NCI-H748 (cell line): Measurements from ENCODE around the gene STARD3.
"Not testable (repeated sequence)": the region's sequence is repeated elsewhere in the genome, so short reads cannot be mapped to it uniquely, and the experiment has no call there.

Experiments used
- DNase-seq: peaks from one replicate; lab custom pipeline; 2025; ENCODE audit not compliant: unreplicated experiment; lab: John Stamatoyannopoulos, UW

The STARD3 gene

DNA sequence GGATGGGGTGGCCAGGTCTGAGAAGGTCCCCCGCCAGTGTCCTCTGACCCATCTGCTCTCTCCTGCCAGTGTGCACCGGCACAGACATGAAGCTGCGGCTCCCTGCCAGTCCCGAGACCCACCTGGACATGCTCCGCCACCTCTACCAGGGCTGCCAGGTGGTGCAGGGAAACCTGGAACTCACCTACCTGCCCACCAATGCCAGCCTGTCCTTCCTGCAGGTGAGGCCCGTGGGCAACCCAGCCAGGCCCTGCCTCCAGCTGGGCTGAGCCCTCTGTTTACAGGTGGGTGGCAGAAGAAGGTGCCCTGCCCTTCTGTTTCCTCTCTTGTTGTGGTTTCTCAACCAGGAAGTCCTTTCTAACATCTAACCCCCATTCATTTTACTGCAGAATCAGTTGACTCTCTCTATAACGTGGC lies 70.0 kb downstream of the STARD3 start:
- no peak for DNase-seq

DNA sequence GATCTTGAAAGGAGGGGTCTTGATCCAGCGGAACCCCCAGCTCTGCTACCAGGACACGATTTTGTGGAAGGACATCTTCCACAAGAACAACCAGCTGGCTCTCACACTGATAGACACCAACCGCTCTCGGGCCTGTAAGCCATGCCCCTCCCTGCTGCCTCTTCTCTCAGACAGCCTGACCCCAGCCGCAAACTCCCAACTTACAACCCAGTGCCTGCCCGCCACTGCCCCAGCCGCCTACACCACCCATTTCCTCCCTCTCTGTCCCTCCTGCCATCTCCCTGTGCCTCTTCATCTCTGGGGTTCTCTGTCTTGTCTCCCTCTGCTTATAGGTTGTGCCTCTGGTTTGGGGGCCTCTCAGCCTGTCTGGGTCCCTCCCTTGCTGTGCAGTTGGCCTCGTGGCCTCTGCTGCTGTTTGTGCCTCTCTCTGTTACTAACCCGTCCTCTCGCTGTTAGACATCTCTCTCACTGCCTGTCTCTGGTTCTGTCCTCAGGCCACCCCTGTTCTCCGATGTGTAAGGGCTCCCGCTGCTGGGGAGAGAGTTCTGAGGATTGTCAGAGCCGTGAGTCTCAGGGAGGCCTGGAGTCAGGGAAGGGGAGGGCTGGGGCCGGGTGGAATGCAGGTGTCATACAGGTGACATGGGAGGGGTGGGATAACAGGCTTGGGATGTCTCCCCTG lies 72.5 kb downstream of the STARD3 start:
- DNase-seq: no peak

DNA sequence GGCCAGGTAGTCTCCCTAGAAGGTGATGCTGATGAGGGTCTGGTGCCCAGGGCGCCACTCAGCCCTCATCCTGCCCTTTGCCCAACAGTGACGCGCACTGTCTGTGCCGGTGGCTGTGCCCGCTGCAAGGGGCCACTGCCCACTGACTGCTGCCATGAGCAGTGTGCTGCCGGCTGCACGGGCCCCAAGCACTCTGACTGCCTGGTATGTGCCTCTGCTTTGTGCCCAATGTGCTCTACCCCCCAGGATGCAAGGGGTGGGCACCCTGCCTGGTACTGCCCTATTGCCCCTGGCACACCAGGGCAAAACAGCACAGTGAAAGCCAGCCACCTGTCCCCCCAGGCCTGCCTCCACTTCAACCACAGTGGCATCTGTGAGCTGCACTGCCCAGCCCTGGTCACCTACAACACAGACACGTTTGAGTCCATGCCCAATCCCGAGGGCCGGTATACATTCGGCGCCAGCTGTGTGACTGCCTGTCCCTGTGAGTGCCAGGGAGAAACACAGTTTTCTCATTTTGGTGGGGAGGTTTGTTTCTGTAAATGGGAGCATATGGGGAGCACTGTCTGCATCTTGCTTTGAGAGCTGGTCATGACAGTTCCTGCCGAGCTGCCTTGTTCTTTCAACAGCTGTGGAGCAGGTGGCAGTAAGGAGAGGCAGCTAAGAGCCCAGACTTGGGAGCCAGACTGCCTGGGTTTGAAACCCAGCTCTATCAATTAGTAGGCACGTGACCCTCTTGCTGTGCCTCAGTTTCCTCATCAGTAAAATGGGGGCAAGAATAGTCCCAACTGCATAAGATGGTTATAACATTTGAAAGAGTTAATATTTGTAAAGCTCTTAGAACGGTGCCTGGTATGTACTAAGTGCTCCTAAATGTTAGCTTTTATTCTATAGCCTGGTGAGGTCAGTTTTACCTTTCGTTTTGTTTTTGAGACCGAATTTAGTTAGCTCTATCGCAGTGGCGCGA lies 73.3 kb downstream of the STARD3 start:
- DNase-seq: no peak

DNA sequence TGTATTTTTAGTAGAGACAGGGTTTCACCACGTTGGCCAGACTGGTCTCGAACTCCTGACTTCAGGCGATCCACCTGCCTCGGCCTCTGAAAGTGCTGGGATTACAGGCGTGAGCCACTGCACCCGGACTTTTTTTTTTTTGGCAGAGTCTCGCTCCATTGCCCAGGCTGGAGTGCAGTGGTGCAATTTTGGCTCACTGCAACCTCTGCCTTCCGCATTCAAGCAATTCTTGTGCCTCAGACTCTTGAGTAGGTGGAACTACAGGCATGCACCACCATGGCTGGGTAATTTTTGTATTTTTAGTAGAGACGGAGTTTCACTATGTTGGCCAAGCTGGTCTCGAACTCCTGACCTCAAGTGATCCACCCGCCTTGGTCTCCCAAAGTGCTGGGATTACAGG lies 74.1 kb downstream of the STARD3 start:
- DNase-seq: not testable (repeated sequence)

DNA sequence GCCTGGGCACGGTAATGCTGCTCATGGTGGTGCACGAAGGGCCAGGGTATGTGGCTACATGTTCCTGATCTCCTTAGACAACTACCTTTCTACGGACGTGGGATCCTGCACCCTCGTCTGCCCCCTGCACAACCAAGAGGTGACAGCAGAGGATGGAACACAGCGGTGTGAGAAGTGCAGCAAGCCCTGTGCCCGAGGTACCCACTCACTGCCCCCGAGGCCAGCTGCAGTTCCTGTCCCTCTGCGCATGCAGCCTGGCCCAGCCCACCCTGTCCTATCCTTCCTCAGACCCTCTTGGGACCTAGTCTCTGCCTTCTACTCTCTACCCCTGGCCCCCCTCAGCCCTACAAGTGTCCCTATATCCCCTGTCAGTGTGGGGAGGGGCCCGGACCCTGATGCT lies 74.9 kb downstream of the STARD3 start:
- DNase-seq: no peak
